GM18951 (cell line): ENCODE data around the gene MCF2L.
"Not testable (repeated sequence)": the region's sequence is repeated elsewhere in the genome, so short reads cannot be mapped to it uniquely, and the experiment has no call there.

ENCODE experiments used
- POLR2A ChIP-seq: IDR thresholded peaks from 4 replicates; pipeline ENCODE4 v1.6.1; 2011; ENCODE audit warnings: mild to moderate bottlenecking; ENCODE audit not compliant: insufficient read length, insufficient read depth; ENCODE audit errors: extremely low read depth
- in situ Hi-C: fragments of 300-500 bp; cut with MboI; formaldehyde crosslinking; loops from one replicate; pipeline ENCODE4 v1.12.0; 2022; ENCODE audit warnings: low sequenced_read_pairs, mixed read lengths, inconsistent platforms; ENCODE audit not compliant: unreplicated experiment

Gene MCF2L

GRCh38 chr13:113053801-113054604, 85.0 kb downstream of the MCF2L start:
- in situ Hi-C loops: no loop called here
- no peak for TF ChIP-seq POLR2A

DNA sequence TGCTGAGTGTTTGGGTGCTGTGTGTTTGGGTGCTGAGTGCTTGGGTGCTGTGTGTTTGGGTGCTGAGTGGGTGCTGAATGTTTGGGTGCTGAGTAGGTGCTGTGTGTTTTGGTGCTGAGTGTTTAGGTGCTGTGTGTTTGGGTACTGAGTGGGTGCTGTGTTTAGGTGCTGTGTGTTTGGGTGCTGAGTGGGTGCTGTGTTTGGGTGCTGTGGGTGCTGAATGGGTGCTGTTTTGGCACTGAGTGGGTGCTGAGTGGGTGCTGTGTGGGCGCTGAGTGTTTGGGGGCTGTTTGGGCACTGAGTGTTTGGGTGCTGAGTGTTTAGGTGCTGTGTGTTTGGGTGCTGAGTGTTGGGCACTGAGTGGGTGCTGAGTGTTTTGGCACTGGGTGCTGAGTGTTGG, 88.1 kb downstream of the MCF2L start:
- TF ChIP-seq POLR2A: no peak

GRCh38 chr13:113057559-113057958, 88.5 kb downstream of the MCF2L start:
- in situ Hi-C loops: not testable (repeated sequence)

More for the DNA sequence above, 88.1 kb downstream of the MCF2L start:
- in situ Hi-C loops: no loop called here

DNA sequence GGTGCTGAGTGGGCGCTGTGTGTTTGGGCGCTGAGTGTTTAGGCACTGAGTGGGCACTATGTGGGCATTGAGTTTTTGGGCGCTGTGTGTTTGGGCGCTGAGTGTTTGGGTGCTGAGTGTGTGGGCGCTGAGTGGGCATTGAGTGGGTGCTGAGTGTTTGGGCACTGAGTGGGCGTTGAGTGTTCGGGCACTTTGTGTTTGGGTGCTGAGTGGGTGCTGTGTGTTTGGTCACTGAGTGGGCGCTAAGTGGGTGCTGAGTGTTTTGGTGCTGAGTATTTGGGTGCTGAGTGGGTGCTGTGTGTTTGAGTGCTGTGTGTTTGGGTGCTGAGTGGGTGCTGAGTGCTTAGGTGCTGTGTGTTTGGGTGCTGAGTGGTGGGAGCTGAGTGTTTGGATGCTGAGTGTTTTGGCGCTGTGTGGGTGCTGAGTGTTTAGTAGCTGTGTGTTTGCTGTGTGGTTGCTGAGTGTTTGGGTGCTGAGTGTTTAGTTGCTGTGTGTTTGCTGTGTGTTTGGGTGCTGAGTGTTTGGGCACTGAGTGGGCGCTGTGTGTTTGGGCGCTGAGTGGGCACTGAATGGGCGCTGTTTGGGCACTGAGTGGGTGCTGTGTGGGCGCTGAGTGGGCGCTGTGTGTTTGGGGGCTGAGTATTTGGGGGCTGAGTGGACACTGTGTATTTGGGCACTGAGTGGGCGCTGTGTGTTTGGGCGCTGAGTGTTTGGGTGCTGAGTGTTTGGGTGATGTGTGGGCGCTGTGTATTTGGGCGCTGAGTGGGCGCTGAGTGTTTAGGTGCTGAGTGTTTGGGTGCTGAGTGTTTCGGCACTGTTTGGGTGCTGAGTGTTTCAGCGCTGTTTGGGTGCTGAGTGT, 89.3 kb downstream of the MCF2L start:
- in situ Hi-C loops: no loop called here
- no peak for TF ChIP-seq POLR2A

DNA sequence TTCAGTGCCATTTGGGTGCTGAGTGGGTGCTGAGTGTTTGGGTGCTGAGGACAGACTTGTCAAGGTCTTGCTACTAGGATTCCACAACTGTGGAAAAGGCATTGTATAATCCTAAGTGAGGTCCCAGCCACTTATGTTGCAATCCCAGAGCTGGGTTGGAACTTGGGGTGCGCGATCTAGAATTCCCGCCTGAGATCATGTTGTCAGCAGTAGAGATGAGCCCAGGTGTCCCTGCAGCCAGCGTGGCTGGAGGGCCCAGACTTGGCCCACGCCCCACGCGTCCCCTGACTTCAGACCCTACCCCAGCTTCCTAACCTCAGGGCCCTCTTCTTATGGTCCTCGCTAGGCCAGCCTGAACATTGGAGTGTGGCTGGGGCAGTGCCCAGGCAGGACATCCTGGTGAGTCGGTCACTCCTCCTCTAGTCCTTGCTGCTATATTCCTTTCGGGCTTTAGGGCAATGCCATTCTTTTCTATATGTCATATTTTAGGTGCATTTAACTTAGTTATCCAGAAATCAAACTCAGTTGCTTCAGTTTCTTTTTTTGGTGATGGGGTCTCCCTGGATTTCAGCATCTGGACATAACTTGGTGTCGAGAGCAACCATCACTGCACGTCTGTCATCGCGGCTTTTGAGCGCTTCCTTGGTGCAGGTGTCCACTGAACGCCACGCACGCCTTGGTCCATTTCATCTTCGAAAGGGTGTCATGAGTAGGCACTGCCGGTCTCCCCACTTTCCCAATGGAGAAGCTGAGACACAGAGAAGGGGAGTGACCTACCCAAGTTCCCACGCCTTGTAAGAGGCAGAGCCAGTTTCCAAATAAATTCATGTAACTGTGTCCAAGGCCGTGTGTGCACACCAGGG, 90.2 kb downstream of the MCF2L start:
- in situ Hi-C loops: no loop called here
- TF ChIP-seq POLR2A: no peak

- in situ Hi-C loops: no loop called here
- no peak for TF ChIP-seq POLR2A
These were observed 90.9 kb downstream of the MCF2L start for GRCh38 chr13:113059891-113060290.

DNA sequence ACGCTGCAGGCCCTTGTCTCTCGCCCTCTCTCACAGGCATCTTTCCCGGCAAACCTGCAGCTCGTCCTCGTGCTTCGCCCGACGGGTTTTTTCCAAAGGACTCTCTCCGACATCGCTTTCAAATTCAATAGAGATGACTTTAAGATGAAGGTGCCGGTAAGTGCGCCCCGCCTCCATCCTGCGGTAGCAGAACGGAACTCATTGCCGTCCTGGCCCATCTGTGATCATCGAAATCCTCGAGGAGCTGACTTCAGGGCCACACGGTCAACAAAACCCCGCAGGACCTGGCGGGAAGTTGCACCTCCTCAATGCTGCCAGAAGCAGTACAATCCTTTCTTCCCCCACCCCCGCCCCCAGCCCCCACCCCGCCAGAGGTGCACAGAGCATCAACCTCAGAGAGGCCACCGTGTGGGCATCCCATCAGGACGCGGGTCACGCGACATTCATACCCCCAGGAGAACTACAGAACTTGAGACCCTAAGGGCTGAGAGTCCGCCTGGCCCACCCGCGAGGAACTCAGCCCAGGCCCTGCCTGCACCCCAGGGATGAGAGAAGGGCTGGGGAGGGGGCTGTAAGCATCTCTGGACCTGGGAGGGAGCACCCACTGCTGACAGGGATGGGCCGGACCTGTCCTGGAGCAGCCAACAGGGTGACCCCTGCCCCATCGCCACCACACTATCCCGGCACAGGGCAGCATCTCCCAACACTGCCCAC, 91.7 kb downstream of the MCF2L start:
- in situ Hi-C loops: no loop called here
- no peak for TF ChIP-seq POLR2A

- in situ Hi-C loops: no loop called here
- no peak for TF ChIP-seq POLR2A
These were observed 92.2 kb downstream of the MCF2L start for GRCh38 chr13:113061271-113061625.

DNA sequence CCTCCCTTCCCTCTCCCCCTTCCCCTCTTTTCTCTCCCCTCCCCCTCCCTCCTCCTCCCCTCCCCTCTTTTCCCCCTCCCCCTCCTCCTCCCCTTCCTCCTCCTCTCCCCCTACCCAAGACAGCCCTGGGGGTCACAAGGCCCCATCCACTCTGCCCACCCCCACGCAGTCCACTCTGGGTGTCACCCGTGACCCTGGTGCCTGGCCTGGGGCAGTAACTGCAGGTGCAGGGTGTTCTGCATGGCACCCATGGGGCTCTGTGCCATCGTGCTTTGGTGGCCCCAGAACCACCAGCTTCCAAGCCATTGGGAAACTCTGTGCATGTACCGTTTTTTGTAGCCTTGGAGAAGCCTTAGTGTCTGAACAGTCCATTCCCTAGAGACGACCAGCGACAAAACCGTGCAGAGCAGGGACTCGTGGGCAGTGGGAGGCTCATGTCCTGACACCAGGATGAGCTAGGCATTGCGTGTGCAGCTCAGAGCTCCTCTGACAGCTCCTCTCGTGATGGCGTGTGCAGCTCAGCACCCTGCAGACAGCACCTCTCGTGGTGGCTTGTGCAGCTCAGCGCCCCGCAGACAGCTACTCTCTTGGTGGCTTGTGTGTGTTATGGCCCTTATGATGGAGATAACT, 92.9 kb downstream of the MCF2L start:
- in situ Hi-C loops: no loop called here
- TF ChIP-seq POLR2A: no peak

DNA sequence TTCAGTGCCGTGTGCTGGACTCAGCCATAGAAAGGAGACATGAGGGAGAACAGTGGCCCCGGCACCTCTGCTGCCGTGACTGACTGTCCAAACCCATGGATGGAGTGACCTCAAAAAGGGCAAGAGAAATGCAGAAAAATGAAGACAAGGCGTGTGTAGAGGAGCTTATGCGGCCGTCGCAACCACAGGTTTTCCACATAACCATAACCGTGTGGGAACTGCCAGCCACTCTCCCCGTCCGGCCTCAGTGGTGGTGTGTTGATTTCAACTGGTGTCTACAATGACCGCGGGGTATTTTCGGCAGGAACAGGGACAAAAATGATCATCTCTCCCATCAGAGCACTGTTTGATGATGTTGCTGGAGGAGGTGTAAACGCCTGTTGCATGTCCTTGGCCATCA, 93.7 kb downstream of the MCF2L start:
- no peak for TF ChIP-seq POLR2A
- in situ Hi-C loops: no loop called here

- in situ Hi-C loops: no loop called here
- TF ChIP-seq POLR2A: no peak
These were observed 94.1 kb downstream of the MCF2L start for GRCh38 chr13:113063091-113063491.

DNA sequence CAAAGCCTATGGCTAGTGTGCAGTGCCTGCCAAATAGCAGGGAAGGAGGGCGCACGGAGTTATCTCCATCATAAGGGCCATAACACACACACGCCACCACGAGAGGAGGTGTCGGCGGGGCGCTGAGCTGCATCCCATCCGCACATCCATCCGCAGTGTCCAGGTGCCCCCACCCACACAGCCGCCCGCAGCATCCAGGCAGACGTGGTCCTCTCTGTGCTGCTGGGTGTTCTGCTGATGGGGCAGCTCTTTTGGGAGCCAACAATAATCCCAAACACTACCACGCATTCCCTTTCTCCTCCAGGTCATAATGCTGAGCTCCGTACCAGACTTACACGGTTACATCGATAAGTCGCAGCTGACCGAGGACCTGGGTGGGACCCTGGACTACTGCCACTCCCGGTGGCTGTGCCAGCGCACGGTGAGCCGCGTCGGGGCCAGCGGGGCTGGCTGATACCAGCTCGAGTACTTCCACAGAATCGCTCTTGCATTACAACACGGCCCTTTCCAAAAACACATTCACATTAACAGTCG, 95.1 kb downstream of the MCF2L start:
- TF ChIP-seq POLR2A: no peak
- in situ Hi-C loops: no loop called here
